ENCODE measurements around the gene PLD1.

The PLD1 gene

DNA sequence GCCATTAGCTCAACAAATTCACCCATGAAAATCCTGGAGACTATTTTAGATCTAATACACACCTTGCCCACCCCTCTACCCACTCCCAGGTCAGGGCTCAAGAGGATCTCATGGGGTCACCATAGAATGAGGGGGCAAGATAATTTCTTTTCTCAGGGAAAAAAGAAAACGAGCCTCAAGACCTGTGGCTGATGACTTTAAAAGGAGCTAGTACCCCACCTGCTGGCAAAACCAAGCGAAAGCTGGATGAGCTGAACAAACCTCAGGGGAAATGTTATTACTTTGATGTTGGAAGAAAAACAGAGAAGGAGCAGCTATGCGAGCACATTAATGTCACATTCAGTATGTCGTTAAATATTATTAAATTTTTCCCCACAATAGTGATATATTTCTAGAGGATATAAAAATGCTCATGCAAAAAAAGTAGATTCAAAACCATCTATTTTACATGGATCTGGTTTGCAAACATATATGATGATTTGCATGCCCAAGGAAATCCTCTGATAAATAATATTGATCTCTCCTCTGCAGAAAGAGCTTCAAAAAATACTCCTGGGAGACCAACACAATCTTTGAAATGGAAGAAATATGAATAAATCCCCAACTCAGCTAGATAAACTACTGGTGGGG is 37.7 kb downstream of the PLD1 start:
- DNase-seq (ENCODE audit: low read depth in 2 of 2, low spot score in 1 of 2) = peak in 1 of 2 donors; percentile 4

DNA sequence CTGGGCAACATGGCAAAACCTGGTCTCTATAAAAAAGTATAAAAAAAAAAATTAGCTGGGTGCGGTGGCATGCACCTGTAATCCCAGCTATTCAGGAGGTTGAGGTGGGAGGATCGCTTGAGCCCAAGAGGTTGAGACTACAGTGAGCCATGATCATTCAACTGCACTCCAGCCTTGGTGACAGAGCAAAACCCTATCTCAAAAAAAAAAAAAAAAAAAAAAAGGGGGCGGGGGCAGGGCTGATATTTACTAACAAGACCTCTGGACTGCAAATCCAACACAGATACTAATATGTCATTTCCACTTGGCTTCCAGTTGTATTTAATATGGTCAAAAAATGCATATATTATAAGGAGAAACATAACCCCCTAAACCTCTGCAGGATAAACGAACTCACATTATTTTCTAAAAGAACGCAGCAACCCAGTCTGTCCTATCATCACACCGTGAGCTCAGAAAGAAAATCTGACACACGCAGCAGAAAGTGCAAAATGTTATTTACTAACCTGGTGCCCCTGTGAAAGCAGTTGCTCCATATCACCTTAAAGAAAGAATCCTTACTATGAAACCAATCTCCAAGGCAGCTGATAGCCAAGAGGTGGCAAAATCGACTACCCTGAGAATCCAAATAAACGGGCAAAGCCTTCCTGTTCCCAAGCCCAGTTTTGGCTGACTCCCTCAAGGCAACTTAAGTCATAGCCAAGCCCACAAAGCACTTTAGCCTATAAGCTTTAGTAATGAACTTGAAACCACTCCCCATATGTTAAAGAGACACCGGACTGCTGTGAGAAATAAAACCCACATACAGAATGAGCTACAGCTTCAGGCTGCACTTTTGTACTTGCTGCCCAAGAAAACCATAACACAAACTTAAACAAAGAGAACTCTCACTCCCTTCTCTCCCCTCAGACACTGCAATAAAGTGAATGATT is 39.3 kb downstream of the PLD1 start:
- no peak for DNase-seq (ENCODE audit: low read depth in 2 of 2, low spot score in 1 of 2)

DNA sequence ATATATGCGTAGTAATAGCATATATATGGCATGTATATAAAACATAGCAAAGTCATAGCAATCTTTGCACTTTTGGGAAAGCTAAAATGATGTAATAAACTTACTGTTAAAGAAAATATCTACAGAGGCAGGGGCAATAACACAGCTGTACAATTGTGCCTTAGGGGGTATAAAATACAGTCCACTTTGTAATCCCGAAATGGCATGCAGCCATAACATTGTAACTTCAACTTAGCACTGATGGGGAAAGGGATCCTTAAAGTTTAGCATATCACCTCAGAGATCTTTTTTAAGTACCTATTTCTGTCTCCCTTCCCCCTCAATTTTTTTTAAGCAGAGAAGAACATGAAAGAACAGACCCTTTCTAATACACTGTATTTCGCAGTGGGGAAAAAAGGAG is 40.8 kb downstream of the PLD1 start:
- DNase-seq (ENCODE audit: low read depth in 2 of 2, low spot score in 1 of 2) = no peak

DNA sequence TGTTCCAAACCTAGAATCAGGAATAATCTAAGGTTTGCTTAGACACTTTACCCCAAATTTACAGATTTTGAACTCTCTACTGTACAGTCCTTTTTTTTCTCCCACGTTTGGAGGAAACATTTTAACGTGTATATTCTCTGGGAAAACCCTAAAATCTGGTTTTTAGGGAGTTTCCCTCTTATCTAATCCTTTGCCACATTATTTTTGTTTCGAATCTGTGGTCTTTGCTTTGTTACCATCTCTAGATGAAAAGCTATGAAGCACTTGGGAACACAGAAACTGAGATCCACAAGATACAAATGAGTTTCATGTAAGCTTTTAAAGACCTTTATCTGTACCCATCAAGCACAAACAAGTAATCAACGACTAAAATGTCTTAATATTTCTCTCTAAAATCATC is 41.3 kb downstream of the PLD1 start:
- no peak for DNase-seq (ENCODE audit: low read depth in 2 of 2, low spot score in 1 of 2)

DNA sequence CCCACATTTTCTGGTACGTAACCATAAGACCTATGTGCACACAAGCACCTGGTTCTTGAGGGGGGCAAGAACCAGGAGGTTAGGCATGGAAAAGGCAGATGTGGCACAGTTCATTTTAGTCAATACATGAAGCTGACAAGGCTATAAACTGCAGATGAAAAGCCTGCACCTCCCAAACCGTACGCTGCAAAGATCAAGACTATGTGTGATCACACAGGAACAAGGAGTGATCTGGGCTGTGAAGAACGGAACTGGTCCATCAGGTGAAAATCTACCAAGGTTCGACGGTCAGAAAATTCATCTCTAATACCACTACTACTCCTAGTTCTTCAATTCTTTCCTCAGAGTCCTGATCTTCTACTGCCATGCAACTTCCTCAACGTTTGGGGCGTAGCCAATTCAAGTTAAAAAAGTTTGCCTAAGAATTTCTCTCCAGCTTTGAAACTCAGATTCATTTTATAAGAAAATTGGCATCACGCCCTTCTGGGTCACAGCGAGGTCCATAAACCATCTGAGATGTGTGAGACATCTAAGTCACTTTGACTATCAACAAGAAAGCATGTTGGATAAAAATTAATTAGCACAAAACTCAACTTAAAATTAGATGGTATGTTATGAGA is 41.9 kb downstream of the PLD1 start:
- DNase-seq (ENCODE audit: low read depth in 2 of 2, low spot score in 1 of 2) = no peak

DNA sequence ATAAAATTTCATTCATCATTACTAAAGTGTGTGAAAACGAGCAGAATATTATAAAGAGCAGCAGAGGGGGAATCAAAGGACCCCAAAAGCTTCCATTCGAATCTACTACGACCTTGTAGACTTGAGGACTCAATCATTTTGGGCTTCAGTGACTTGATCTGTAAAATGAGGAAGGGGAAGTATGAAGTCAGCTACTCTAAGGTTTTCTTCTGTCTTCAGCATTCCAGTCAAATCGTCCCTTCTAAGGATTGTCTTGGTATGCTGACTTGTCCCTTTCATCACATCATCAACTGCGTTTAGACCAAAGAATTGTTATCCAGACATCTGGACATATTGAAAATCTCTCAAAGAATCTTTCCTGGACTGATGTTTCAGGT is 44.8 kb downstream of the PLD1 start:
- DNase-seq (ENCODE audit: low read depth in 2 of 2, low spot score in 1 of 2) = no peak

DNA sequence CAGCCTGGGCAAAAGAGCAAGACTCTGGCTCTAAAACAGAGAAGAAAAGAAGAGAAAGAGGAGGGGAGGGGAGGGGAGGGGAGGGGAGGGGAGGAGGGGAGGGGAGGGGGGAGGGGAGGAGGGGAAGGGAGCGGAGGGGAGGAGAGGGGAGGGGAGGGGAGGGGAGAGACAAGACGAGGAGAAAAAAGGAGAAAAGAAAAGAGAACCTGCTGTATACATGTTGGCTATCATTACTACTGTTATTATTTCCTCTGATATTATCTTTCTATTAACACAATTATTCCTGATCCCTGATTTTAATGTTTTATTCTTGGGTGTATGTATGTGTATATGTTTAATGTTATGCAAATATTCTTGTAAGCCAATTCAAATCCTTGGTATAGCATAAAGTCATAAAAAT is 46.9 kb downstream of the PLD1 start:
- no peak for DNase-seq (ENCODE audit: low read depth in 2 of 2, low spot score in 1 of 2)

DNA sequence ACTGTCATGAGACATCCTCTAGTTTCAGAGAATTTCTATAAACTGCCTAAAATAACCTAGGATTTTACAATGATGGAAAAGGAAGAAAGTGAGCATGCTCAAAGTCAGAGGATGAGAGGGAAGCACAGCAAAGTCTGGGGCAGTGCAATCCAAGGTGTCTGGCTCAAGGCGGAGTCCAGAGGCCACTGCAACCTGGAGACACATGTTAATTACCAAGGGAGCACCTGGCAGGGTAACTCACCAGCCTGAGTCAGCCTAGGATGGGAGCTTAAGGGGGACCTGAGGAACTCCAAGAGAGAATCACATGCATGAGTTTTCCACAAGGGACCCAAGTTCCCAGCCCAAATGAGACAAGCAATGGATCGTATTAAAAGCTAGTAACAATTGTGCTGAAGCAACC is 49.8 kb downstream of the PLD1 start:
- DNase-seq (ENCODE audit: low read depth in 2 of 2, low spot score in 1 of 2) = no peak

DNA sequence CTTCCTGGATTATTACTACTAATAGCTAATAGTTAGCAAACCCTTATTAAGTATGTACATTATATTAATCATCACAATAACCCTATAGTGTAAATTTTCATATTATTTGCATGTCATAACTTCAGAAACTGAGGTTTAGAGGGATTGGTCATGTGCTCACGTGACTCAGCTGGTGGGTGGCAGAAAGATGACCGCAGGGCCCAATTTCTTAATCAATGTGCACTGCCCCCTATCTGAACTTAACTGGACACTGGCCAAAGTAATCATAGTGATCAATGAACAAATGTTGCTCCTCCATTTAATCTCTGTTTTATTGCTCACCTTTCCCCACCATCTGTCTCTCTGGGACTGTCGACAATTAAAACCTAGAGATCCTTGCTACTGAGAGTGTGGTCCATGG is 52.2 kb downstream of the PLD1 start:
- DNase-seq (ENCODE audit: low read depth in 2 of 2, low spot score in 1 of 2) = no peak

DNA sequence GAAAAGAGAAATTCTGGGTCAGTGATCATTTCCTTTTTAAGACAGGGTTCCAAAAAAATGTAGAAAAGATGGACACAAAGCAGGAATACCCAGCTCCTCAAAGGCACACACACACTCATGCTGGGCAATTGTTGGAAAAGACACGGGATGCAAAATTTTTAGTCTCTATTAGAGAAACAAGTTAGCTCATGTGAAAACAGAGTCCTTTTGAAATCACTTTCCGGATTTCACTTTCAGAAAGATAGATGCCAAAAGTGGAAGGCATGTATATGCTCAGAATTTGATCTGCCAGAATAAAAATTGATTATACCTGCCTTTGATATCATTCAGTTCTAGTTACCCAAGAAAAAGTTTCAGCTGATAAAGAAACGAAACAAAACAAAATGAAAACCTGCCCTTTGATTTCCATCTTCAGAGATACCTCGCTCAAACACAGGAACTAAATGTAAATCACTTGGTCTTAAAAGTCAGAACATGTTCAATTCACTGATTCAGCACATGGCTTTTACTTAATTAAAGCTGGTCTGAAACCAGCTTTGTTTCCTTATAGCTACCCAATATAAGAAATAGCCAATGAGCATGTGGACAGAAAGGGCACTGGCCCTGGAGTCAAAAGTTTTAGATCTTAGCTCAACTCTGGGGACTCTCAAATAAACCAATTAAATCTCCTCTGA is 52.8 kb downstream of the PLD1 start:
- no peak for DNase-seq (ENCODE audit: low read depth in 2 of 2, low spot score in 1 of 2)

DNA sequence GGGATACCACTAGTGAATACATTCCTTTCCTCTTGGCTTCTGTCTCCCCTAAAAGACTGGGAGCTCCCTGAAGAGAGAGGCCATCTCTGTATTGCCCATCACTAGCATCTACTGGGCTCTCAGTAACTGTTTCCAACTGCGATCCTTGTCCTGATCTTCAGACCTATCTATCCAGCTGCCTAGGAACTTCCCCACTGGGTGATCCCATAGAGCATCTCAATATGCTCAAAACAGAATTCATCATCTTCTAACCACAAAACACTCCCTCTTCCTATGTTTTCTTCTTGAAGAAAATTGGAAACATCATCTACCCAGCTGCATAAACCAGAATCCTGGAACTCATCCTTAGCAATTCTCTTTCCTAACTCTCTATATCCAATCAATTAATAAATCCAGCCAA is 54.6 kb downstream of the PLD1 start:
- DNase-seq (ENCODE audit: low read depth in 2 of 2, low spot score in 1 of 2) = no peak

DNA sequence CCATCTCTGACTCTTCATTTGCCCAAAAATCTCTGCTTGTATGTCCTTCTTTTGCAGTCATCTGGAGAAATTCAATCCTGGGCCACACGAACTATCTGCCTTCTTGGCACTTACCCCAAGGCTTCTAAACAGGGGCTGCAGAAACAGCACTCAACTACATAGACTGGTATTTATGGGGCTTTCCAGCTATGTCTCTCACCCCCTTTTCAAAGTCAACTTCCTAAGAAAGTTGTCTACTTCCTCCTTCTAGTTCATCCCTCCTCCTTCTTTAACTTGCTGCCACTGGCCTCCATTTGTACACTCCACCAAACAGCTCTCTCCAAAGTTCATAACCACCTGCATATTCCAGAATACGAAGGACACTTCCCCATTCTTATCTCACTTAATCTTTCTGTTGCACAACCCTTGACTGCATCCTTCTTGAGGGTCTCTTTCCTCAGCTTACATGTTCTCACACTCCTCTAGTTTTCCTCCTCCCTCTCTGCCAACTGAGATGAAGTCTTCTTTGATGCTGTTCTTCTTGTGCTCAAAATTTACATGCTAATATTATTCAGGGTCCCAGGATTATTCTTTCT is 55.2 kb downstream of the PLD1 start:
- DNase-seq (ENCODE audit: low read depth in 2 of 2, low spot score in 1 of 2) = no peak

DNA sequence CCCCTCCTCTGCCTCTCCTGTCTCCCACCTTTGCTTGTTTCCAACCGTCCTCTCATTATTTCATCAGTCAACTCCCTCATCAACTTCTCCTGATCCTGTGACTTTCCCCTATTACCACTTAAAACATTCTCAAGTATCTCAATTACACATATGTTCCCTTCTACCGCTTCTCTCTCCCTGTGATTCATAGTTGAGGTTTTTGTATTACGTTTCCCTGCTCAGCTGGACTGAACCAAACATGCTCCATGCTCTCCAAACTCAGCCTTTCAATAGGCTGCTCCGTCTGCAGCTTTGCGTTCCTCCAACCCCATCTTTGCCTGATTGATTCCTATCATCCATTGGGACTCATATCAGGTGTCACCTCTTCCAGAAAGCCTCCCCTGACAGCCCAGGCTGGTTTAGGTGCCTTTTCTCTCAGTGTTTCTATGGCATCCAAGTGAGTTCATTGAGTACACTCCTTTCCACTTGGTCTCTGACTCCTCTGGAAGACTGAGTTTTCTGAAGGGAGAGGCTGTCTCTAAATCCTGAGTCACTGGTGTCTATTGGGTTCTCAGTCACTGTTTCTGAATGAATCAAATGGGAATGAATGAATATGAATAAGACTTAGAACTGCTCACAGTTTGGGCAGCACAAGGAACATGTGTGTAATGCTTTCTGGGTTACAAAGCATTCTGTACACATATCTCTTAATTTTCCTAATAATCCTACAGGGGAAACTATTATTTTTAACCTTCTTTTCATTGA is 56.4 kb downstream of the PLD1 start:
- no peak for DNase-seq (ENCODE audit: low read depth in 2 of 2, low spot score in 1 of 2)

DNA sequence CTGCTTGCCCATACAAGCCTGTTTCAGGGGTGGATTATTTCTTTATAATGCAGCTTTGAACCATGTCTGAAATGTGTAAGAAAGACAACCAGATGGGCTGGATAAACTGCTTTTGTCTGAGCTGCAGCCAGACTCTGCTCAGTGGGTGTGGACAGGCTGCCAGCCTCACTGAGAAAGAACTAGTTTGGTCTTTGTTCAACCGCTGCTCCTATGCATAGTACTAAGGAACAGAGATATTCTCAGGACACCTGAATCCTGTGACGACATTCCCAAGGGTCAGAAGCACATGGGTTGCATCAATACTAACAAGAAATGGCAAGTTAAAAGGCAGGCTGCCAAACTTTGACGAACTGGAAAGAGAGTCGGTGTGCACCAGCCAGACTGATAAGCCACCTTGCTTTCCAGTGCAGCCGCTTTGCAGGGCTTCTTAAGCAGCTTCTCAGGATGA is 57.2 kb downstream of the PLD1 start:
- DNase-seq (ENCODE audit: low read depth in 2 of 2, low spot score in 1 of 2) = no peak

DNA sequence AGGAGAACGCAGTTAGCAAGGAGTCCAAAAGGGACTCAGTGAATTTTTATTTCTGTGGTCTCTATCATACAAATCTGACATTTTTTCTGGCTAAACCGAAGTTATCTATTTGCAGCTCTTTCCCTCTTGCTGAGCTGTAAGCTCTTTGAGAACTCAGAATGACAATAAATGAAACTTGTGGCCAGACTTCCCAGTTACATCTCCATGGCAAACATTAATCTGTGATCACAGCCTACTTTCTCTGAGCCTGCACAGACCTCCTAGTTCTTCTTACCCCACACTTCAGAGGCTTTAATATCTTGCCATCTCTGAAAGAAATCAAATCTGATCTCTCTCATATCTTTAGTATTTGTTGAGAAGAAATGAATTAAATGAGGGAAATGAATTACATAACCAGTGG is 58.0 kb downstream of the PLD1 start:
- no peak for DNase-seq (ENCODE audit: low read depth in 2 of 2, low spot score in 1 of 2)

DNA sequence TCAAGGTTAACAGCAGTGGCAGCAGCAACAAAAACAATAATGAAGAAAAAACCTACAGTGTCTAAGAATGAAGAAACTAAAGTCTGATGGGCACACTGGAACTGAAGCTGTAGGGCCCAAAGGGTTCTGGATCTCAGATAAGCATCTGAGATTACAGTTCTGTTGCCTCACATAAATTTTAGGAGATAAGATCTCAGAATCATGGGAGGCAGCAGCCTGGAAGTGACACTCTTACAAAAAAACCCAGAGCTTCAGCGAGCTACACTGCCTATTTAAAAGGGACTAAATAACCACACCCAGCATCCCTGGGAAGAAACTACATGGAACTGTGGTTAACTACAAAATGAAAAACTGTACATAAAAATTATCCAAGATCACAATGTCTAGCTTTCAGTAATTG is 61.2 kb downstream of the PLD1 start:
- DNase-seq (ENCODE audit: low read depth in 2 of 2, low spot score in 1 of 2) = no peak

DNA sequence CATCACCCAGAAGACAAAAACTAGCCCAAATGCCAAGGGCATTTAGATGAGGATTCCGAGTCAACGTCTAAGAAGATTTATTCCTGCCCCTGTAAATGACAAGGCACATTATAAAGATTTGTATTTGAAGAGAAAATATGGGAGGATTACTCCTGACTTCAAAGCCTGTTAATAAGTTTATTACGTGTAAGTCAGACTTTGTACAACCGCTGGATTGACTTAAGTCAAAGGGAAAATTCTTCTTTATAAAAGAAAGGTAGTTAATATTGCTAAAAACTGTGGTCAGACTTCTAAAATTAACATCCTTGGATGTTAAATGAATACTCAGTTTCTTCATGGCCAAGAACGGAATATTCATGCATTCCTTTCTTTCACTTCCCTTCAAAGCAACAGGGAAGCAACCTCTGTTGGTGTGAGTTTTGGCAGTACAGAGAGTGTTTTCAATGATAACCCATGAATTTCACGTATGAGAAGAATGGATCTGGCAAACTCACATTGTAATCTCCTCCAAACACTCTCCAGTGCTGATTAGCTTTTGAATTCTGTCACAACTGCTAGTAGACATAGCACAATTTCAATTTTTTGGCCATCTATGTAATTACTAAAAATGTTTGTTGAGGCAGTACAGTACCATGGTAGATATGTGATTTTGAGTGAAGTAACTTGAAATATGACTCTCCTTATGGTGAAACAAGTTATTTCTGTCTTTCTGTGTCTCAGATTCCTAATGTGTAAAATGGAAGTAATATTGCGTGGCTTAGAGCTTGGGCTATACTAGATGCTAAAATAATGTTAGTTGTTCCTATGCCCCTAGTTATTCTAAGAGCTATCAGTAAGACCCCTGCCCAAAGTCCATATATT is 62.0 kb downstream of the PLD1 start:
- no peak for DNase-seq (ENCODE audit: low read depth in 2 of 2, low spot score in 1 of 2)

DNA sequence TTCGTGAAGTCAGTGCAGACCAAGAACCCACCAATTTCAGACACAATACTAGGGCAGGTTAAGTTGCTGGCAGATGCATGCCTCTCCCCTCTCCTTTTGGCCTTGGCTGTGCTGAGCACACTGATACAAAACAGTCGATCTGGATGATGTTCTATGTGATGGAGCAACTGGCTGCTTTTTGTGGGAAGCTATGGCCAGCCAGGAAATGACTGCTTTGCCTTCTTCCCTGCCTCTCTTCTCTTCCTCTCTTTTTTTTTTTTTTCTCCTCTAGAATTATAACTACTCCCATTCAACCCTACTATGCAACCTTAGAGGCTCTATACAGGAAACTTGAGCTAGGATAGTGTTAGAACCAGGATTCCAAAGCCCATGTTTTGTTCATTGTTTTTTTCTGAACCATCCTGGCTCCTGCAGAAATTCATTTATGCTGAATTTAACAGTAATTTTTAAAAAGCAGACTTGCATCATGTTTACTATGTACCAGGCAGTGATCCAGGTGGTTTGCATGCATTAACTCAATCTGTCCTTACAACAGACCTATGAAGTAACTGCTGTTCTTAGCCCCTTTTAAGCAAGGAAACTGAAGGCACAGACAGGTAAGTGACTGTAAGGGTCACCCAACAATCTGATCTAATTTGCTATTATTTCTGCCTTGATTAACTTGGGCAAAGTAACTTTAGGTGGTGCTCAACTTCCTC is 62.9 kb downstream of the PLD1 start:
- DNase-seq (ENCODE audit: low read depth in 2 of 2, low spot score in 1 of 2) = no peak

Data from stimulated activated CD8-positive, alpha-beta memory T cell treated with anti-CD3 and anti-CD28 coated beads, Interleukin-4, amount 100 ng/mL, for 4 hours (primary cell).